Endothelial cell of umbilical vein (primary cell): Measurements from ENCODE around the gene NHLRC4.

Experiments
- EZH2 ChIP-seq: IDR thresholded peaks from 2 replicates; pipeline ENCODE4 v1.6.1; 2012; ENCODE audit warnings: borderline replicate concordance, low read depth, mild to moderate bottlenecking, moderate library complexity, low read length, inconsistent platforms; ENCODE audit not compliant: severe bottlenecking
- POLR2A ChIP-seq: IDR thresholded peaks from 2 replicates; pipeline ENCODE4 v1.6.1; 2012; ENCODE audit warnings: low read depth, mild to moderate bottlenecking, control low read depth, low read length
- POLR2AphosphoS5 ChIP-seq: IDR thresholded peaks from 2 replicates; pipeline ENCODE4 v1.6.1; 2012; ENCODE audit warnings: low read depth, mild to moderate bottlenecking, control low read depth, low read length, moderate library complexity; ENCODE audit not compliant: insufficient read depth
- TF ChIP-seq, protein P1 (sequence below), 2 donors: IDR thresholded peaks; 1 replicate in 1 of 2; 2 replicates in 1 of 2; pipeline ENCODE4 v1.5.1; 2011; ENCODE audit warnings: low read length in 2 of 2, mild to moderate bottlenecking in 2 of 2, moderate library complexity in 2 of 2, control low read depth in 1 of 2, inconsistent platforms in 1 of 2, low read depth in 1 of 2; ENCODE audit not compliant: insufficient read depth in 1 of 2; ENCODE audit errors: extremely low read depth in 1 of 2

DNA sequence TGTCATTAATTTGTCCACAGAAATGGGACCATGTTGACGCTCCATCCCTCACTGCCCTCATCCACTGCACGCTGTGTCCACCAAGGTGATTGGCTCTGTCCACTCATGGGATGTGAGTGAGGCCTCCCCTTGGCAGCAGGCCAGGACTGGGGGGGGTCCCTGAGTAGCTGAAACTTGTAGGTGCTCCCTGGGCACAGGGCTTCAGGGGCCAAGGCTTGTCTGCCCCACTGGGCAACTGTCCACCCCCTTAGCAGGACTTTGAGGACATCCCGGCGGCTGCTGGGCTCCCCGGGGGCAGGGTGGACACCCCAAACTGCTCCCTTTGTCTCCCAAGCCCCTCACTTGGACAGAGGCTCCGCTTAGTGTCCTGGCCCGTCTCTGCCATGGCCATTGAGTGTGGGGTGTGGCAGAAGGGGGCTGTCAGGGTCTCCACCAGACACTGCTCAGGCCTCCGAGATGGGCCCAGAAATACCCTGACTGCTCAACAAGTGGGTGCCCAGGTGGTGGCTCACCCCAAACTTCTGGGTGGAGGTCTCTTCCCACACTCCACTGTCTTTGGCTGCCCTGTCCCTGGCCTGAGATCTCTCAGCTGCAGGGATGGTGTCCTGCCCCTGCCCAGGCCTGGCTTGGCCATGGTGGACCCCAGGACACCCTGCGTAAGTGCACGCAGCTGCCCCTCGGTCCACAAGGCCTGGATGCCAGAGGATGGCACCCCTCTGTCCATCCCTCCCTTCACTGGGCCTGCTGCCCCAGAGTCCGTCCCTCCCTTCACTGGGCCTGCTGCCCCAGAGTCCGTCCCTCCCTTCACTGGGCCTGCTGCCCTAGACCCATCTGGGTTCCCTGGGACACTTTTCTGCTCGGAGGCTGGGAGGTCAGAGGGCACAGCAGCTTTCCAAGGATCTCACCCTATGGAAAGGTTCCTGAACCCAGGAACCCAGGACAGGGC, 20.1 kb downstream of the NHLRC4 start:
- TF ChIP-seq, protein P1, sequence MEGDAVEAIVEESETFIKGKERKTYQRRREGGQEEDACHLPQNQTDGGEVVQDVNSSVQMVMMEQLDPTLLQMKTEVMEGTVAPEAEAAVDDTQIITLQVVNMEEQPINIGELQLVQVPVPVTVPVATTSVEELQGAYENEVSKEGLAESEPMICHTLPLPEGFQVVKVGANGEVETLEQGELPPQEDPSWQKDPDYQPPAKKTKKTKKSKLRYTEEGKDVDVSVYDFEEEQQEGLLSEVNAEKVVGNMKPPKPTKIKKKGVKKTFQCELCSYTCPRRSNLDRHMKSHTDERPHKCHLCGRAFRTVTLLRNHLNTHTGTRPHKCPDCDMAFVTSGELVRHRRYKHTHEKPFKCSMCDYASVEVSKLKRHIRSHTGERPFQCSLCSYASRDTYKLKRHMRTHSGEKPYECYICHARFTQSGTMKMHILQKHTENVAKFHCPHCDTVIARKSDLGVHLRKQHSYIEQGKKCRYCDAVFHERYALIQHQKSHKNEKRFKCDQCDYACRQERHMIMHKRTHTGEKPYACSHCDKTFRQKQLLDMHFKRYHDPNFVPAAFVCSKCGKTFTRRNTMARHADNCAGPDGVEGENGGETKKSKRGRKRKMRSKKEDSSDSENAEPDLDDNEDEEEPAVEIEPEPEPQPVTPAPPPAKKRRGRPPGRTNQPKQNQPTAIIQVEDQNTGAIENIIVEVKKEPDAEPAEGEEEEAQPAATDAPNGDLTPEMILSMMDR (IDR thresholded peaks at IDR 0.05; ENCODE audit: extremely low read depth in 1 of 2, insufficient read depth in 1 of 2, low read depth in 1 of 2, low read length in 2 of 2): no peak
- TF ChIP-seq POLR2A: peak; percentile 7
- no peak for TF ChIP-seq EZH2
- no peak for TF ChIP-seq POLR2AphosphoS5
